Upper lobe of right lung (tissue), 1 donor: Measurements from ENCODE around the gene CNTNAP1. TPM values are rescaled to one million over a fixed set of nuclear protein-coding genes. Genes with fewer than 3 reads are reported as not detected.

Experiments used
- ATAC-seq: fragments of 200-7000 bp; cut with Tn5 transposase; one replicate; pipeline ENCODE4 v1.9.1; 2020; ENCODE audit warnings: mild to moderate bottlenecking, moderate library complexity
- DNase-seq: peaks from one replicate; pipeline ENCODE4 v3.0.0-alpha.2; 2020
- H3K27ac ChIP-seq: fragments of 200-600 bp; one replicate; pipeline ENCODE4 v1.8.0; 2022
- H3K27me3 ChIP-seq: fragments of 200-600 bp; one replicate; pipeline ENCODE4 v1.8.0; 2022; ENCODE audit warnings: mild to moderate bottlenecking
- H3K36me3 ChIP-seq: fragments of 200-600 bp; one replicate; pipeline ENCODE4 v1.8.0; 2022
- H3K4me1 ChIP-seq: fragments of 200-600 bp; one replicate; pipeline ENCODE4 v1.8.0; 2022
- H3K4me3 ChIP-seq: fragments of 200-600 bp; one replicate; pipeline ENCODE4 v1.8.0; 2022; ENCODE audit warnings: mild to moderate bottlenecking
- H3K9me3 ChIP-seq: fragments of 200-600 bp; one replicate; pipeline ENCODE4 v1.8.0; 2022
- CTCF ChIP-seq: fragments of 200-600 bp; IDR thresholded peaks from one replicate; pipeline ENCODE4 v1.8.0; 2022; ENCODE audit warnings: antibody characterized with exemption
- intact Hi-C: fragments of 100-400 bp; cut with DNase I; formaldehyde crosslinking; loops from one replicate; pipeline ENCODE4 v1.11.0; 2022
- total RNA-seq: library from RNA; stranded (reverse); fragmentation: NEBNext Ultra II Directional; extraction: Animal tissue kit (Norgen Biotek cat#: 25700); gene quantifications from one replicate; pipeline ENCODE4 v1.2.1, GENCODE V29; 2021
- donor health status: DM: no; HTN: yes; CAD: no; lungs with severe emphysema.

Gene CNTNAP1
- total RNA-seq, 1 donor from 2014 or later = 6.5 TPM

- no peak for TF ChIP-seq CTCF
Observed at GRCh38 chr17:42669705-42669976, 12.7 kb upstream of the CNTNAP1 start.

GRCh38 chr17:42669977-42670788 lies 12.1 kb upstream of the CNTNAP1 start:
- peaks cover 58% of the 10 kb centered on the region for H3K4me1 ChIP-seq
- no peaks in the 10 kb centered on the region for H3K9me3 ChIP-seq
- H3K27ac ChIP-seq = no peak overlapping the region
- DNase-seq (no peak), ATAC-seq (no peak)
- H3K27me3 ChIP-seq = no peaks in the 10 kb centered on the region
- intact Hi-C loops = no loop called here
- peaks cover 64% of the 10 kb centered on the region for H3K36me3 ChIP-seq
- no peak overlapping the region for H3K4me3 ChIP-seq
- TF ChIP-seq CTCF = no peak

More at GRCh38 chr17:42669705-42669976, 12.7 kb upstream of the CNTNAP1 start:
- DNase-seq = no peak
- H3K9me3 ChIP-seq = no peaks in the 10 kb centered on the region
- no peak for ATAC-seq
- intact Hi-C loops = no loop called here
- no peak overlapping the region for H3K4me3 ChIP-seq
- H3K27me3 ChIP-seq = no peaks in the 10 kb centered on the region
- H3K27ac ChIP-seq = peak overlapping the region; percentile 18
- peaks cover 53% of the 10 kb centered on the region for H3K4me1 ChIP-seq
- H3K36me3 ChIP-seq = peaks cover 64% of the 10 kb centered on the region

GRCh38 chr17:42670789-42671657 lies 11.3 kb upstream of the CNTNAP1 start:
- Histone ChIP-seq H3K27ac (no peak overlapping the region), H3K4me1 (peaks cover 59% of the 10 kb centered on the region), H3K4me3 (no peak overlapping the region), H3K27me3 (no peaks in the 10 kb centered on the region), H3K36me3 (peaks cover 62% of the 10 kb centered on the region), H3K9me3 (no peaks in the 10 kb centered on the region)
- TF ChIP-seq CTCF = no peak
- intact Hi-C loops = no loop called here
- ATAC-seq (no peak), DNase-seq (no peak)

GRCh38 chr17:42672038-42672437 lies 10.3 kb upstream of the CNTNAP1 start:
- no peaks in the 10 kb centered on the region for H3K27me3 ChIP-seq

GRCh38 chr17:42673266-42673884 lies 9.0 kb upstream of the CNTNAP1 start:
- no peaks in the 10 kb centered on the region for H3K9me3 ChIP-seq
- intact Hi-C loops = no loop called here
- ATAC-seq (no peak), DNase-seq (no peak)
- no peaks in the 10 kb centered on the region for H3K27me3 ChIP-seq
- H3K36me3 ChIP-seq = peaks cover 50% of the 10 kb centered on the region
- H3K4me3 ChIP-seq = peak overlapping the region; percentile 89
- H3K4me1 ChIP-seq = peaks cover 50% of the 10 kb centered on the region
- TF ChIP-seq CTCF = no peak
- peak overlapping the region; percentile 87 for H3K27ac ChIP-seq

More at GRCh38 chr17:42672038-42672437, 10.3 kb upstream of the CNTNAP1 start:
- intact Hi-C loops = no loop called here
- no peak for ATAC-seq
- Histone ChIP-seq H3K27ac (no peak overlapping the region), H3K9me3 (no peaks in the 10 kb centered on the region), H3K36me3 (peaks cover 52% of the 10 kb centered on the region), H3K4me1 (peaks cover 57% of the 10 kb centered on the region), H3K4me3 (no peak overlapping the region)
- no peak for DNase-seq
- TF ChIP-seq CTCF = no peak
